22Rv1 (cell line): Measurements from ENCODE around the gene CYFIP2.

Source experiments
- CTCF ChIP-seq: fragments of 450-650 bp; IDR thresholded peaks from 2 replicates; pipeline ENCODE4 v1.5.1; 2017; ENCODE audit warnings: mild to moderate bottlenecking
- ZFX ChIP-seq: fragments of 450-650 bp; IDR thresholded peaks from 2 replicates; pipeline ENCODE4 v1.6.1; 2017; ENCODE audit warnings: antibody characterized with exemption, borderline replicate concordance

DNA sequence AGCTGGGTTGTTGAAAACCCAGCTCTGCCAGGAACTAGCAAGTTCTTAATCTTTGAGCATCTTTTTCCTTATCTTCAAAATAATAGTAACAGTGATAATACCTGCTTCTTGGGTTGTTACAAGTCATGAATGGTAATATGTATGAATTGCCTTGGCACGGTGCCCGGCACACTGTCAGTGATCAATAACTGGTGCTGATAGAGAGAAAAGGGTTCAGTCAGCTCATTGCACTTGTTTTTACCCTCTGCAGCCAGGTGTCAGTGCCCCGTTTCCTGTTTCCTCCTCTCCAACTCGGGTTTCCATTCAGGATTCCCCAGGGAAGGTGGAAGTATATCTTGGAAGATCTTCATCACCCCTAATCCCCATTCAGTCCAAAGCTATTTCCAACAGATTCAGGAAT, 178.3 kb downstream of the CYFIP2 start:
- no peak for TF ChIP-seq CTCF
- TF ChIP-seq ZFX = no peak
